ENCODE data around the gene ZBTB11. TPM values are rescaled to one million over a fixed set of nuclear protein-coding genes. Genes with fewer than 3 reads are reported as not detected.

ZBTB11 gene
- total and polyA plus RNA-seq, 8 donors = 2.8 to 31.2 (median 9.2) TPM

DNA sequence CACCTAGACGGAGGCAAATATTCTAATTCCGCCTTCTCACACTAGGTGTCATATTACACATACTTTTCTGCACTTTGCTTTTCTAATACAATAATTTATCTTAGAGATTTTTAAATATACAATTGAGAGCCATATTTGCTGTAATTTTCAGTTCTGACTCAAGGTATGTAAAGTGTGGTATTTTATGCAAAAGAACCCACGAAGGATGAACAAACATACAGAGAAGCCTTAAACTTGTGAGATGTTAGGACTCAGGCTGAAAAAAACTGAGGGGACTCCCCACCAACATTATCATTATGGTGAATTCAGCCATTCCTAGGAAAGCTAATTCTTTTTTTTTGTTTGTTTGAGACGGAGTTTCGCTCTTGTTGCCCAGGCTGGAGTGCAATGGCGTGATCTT, 9.6 kb downstream of the ZBTB11 start:
- intact Hi-C loops (cut with DNase I; ENCODE audit: low total_unique reads) = no loop called here
- Histone ChIP-seq H3K27me3 (no peaks in the 10 kb centered on the region), H3K36me3 (peaks cover 21 to 92% (median 88%) of the 10 kb centered on the region in 4 donors), H3K9me3 (no peaks in the 10 kb centered on the region), H3K27ac (no peak overlapping the region), H3K4me3 (no peak overlapping the region), H3K4me1 (peaks cover 0 to 7% (median 2%) of the 10 kb centered on the region in 4 donors)
- 87 to 95% (median 92%) methylated on average over 6 of the region's 6 CpGs for WGBS, 5 donors
- TF ChIP-seq POLR2AphosphoS5 (IDR thresholded peaks at IDR 0.05) (no peak), POLR2A (IDR thresholded peaks at IDR 0.05) (no peak), EP300 (IDR thresholded peaks at IDR 0.05) (no peak), CTCF (IDR thresholded peaks at IDR 0.05) (no peak)
- DNase-seq = no peak

DNA sequence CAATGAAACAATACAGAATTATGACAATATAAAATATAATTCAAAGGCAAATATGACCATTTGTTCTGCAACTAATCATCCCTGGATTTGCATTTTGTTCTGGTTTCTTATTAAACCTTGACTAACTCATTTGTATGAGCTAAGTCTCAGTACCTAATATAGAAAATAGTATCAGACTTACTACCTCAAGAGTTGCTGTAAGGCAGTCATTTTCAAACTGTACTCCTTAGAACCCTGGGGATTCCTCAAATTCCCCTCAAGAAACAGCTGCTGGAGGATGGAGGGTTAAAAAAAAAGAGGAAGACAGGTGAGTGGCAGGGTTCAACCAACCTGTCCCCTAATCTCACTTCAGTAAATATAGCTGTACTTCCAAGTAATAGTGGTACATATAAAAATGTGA, 11.1 kb downstream of the ZBTB11 start:
- Histone ChIP-seq H3K4me1 (no peaks in the 10 kb centered on the region), H3K4me3 (no peak overlapping the region), H3K9me3 (no peaks in the 10 kb centered on the region), H3K36me3 (peaks cover 25 to 96% (median 94%) of the 10 kb centered on the region in 4 donors), H3K27ac (no peak overlapping the region), H3K27me3 (no peaks in the 10 kb centered on the region)
- intact Hi-C loops (cut with DNase I; ENCODE audit: low total_unique reads) = no loop called here
- DNase-seq = no peak
- no peak for TF ChIP-seq POLR2A (IDR thresholded peaks at IDR 0.05)
- no peak for TF ChIP-seq CTCF (IDR thresholded peaks at IDR 0.05)
- no peak for TF ChIP-seq EP300 (IDR thresholded peaks at IDR 0.05)
- TF ChIP-seq POLR2AphosphoS5 (IDR thresholded peaks at IDR 0.05) = no peak

DNA sequence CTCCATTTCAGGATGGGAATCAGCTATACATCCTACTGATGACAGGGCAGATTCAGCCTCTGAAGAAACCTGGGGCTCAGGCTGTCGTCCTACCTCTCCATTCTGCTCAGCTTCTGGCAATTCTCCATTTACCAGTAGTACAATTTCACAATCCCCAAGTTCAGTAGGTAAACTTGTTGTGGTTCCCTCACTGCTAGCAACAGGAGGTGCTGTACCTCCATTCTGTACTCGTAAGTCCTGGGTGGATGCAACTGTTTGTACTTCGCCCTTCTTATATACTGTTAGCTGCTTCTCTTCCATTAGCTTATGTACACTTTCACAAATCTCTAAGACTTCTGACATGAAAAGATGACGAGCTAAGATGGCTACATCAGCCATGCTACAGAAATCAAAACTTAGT, 11.6 kb downstream of the ZBTB11 start:
- Histone ChIP-seq H3K9me3 (no peaks in the 10 kb centered on the region), H3K4me1 (no peaks in the 10 kb centered on the region), H3K27me3 (no peaks in the 10 kb centered on the region), H3K36me3 (peaks cover 30 to 96% (median 94%) of the 10 kb centered on the region in 4 donors), H3K4me3 (no peak overlapping the region), H3K27ac (no peak overlapping the region)
- TF ChIP-seq EP300 (IDR thresholded peaks at IDR 0.05) (no peak), POLR2AphosphoS5 (IDR thresholded peaks at IDR 0.05) (no peak), CTCF (IDR thresholded peaks at IDR 0.05) (no peak), POLR2A (IDR thresholded peaks at IDR 0.05) (no peak)
- intact Hi-C loops (cut with DNase I; ENCODE audit: low total_unique reads) = no loop called here
- 91 to 94% (median 93%) methylated on average over 4 of the region's 4 CpGs for WGBS, 5 donors
- no peak for DNase-seq

DNA sequence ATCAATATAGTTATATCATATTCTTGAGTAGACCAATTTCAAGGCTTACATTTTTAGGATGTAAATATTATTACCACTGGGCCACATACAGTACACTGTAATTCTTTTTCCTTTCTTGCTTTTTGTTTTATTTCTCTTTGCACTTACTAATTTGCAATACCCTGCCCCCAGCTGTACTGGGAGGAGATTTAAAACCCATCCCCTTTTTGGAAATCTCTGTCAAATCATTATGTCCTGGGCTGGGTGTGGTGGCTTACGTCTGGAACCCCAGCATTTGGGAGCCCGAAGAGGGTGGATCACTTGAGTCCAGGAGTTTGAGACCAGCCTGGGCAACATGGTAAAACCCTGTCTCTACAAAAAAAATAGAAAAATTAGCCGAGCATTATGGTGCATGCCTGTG, 16.2 kb downstream of the ZBTB11 start:
- no peak overlapping the region for H3K27ac ChIP-seq
- intact Hi-C loops (cut with DNase I; ENCODE audit: low total_unique reads) = no loop called here
- peaks cover 66 to 100% (median 100%) of the 10 kb centered on the region in 4 donors for H3K36me3 ChIP-seq
- no peaks in the 10 kb centered on the region for H3K4me1 ChIP-seq
- H3K4me3 ChIP-seq = no peak overlapping the region
- H3K27me3 ChIP-seq = no peaks in the 10 kb centered on the region
- no peak for DNase-seq
- TF ChIP-seq POLR2AphosphoS5 (IDR thresholded peaks at IDR 0.05) = no peak
- no peak for TF ChIP-seq POLR2A (IDR thresholded peaks at IDR 0.05)
- TF ChIP-seq CTCF (IDR thresholded peaks at IDR 0.05) = no peak
- no peak for TF ChIP-seq EP300 (IDR thresholded peaks at IDR 0.05)
- no peaks in the 10 kb centered on the region for H3K9me3 ChIP-seq
- 93 to 99% (median 97%) methylated on average over 3 of the region's 3 CpGs for WGBS, 5 donors

Data from stomach (tissue), 9 donors.